ENCODE measurements around the gene CEMP1.

Gene CEMP1

GRCh38 chr16:2518823-2519710 is 12.1 kb downstream of the CEMP1 start:
- no peak for DNase-seq

GRCh38 chr16:2517954-2518605 is 13.1 kb downstream of the CEMP1 start:
- DNase-seq = no peak

GRCh38 chr16:2516391-2517240 is 14.6 kb downstream of the CEMP1 start:
- DNase-seq = peak; percentile 44

- DNase-seq = no peak
Measured at GRCh38 chr16:2515180-2515851, 15.9 kb downstream of the CEMP1 start.

GRCh38 chr16:2514333-2515179 is 16.7 kb downstream of the CEMP1 start:
- DNase-seq = no peak

- peak; percentile 82 for DNase-seq
Measured at GRCh38 chr16:2513405-2514332, 17.5 kb downstream of the CEMP1 start, which contains the start of gene ATP6V0C. Gene ATP6V0C (plus strand): TSS chr16:2513952. CDS start chr16:2514104, 152 bp downstream.

GRCh38 chr16:2512735-2513404 is 18.3 kb downstream of the CEMP1 start:
- no peak for DNase-seq

- no peak for DNase-seq
Measured at GRCh38 chr16:2511996-2512734, 19.0 kb downstream of the CEMP1 start.

GRCh38 chr16:2511128-2511800 is 19.9 kb downstream of the CEMP1 start:
- DNase-seq = no peak

- no peak for DNase-seq
Measured at GRCh38 chr16:2508722-2509400, 22.3 kb downstream of the CEMP1 start.

- DNase-seq = no peak
Measured at GRCh38 chr16:2507665-2508064, 23.5 kb downstream of the CEMP1 start.

- no peak for DNase-seq
Measured at GRCh38 chr16:2507052-2507659, 24.1 kb downstream of the CEMP1 start.

GRCh38 chr16:2505695-2506094 is 25.5 kb downstream of the CEMP1 start:
- DNase-seq = no peak

- no peak for DNase-seq
Measured at GRCh38 chr16:2501946-2502895, 29.0 kb downstream of the CEMP1 start.

GRCh38 chr16:2500918-2501750 is 30.1 kb downstream of the CEMP1 start:
- DNase-seq = peak; percentile 52
